Prostate gland (tissue), 2 donors: ENCODE measurements around the gene SEMA3G.

Experiments used
- POLR2A ChIP-seq: fragments of 450-650 bp; IDR thresholded peaks from one replicate; pipeline ENCODE4 v1.6.1; 2016; ENCODE audit warnings: antibody characterized with exemption, mild to moderate bottlenecking
- POLR2AphosphoS5 ChIP-seq: sonication (generic); formaldehyde crosslinking; IDR thresholded peaks from one replicate; pipeline ENCODE4 v1.6.1; 2017; ENCODE audit warnings: antibody characterized with exemption
- TF ChIP-seq, protein P1 (sequence below), 4 experiments: fragments of 200-600 bp in 2 of 4; fragments of 450-650 bp in 2 of 4; sonication (generic) in 2 of 4; IDR thresholded peaks; 1 replicate in 3 of 4; 2 replicates in 1 of 4; pipeline ENCODE4 v1.5.1; 2016 to 2019; ENCODE audit warnings: antibody characterized with exemption in 4 of 4, mild to moderate bottlenecking in 2 of 4, moderate library complexity in 2 of 4

GRCh38 chr3:52447512-52448355, 2.8 kb upstream of the SEMA3G start:
- TF ChIP-seq POLR2A (no peak), POLR2AphosphoS5 (no peak)
- TF ChIP-seq, protein P1, sequence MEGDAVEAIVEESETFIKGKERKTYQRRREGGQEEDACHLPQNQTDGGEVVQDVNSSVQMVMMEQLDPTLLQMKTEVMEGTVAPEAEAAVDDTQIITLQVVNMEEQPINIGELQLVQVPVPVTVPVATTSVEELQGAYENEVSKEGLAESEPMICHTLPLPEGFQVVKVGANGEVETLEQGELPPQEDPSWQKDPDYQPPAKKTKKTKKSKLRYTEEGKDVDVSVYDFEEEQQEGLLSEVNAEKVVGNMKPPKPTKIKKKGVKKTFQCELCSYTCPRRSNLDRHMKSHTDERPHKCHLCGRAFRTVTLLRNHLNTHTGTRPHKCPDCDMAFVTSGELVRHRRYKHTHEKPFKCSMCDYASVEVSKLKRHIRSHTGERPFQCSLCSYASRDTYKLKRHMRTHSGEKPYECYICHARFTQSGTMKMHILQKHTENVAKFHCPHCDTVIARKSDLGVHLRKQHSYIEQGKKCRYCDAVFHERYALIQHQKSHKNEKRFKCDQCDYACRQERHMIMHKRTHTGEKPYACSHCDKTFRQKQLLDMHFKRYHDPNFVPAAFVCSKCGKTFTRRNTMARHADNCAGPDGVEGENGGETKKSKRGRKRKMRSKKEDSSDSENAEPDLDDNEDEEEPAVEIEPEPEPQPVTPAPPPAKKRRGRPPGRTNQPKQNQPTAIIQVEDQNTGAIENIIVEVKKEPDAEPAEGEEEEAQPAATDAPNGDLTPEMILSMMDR (IDR thresholded peaks at IDR 0.05): no peak
